GM23338 (cell line): ENCODE results near the gene GHRH. TPM values are rescaled to one million over a fixed set of nuclear protein-coding genes. Genes with fewer than 3 reads are reported as not detected.

ENCODE experiments used
- ATAC-seq: fragments of 200-7000 bp; cut with Tn5 transposase; 3 replicates; pipeline ENCODE4 v1.9.1; 2020
- DNase-seq: peaks from one replicate; pipeline ENCODE4 v3.0.0-alpha.2; 2015; ENCODE audit warnings: low spot score
- H2AFZ ChIP-seq: fragments of 200-600 bp; sonication (generic); 2 replicates; pipeline ENCODE4 v1.8.0; 2016; ENCODE audit warnings: antibody characterized with exemption, mild to moderate bottlenecking, moderate library complexity
- H3F3A ChIP-seq: fragments of 200-600 bp; sonication (generic); replicated peaks from 2 replicates; pipeline ENCODE4 v1.8.0; 2017; ENCODE audit warnings: antibody characterized with exemption, mixed run types, low read depth
- H3K27ac ChIP-seq: fragments of 200-600 bp; sonication (generic); 2 replicates; pipeline ENCODE4 v1.6.1; 2016; ENCODE audit warnings: low read depth
- H3K27me3 ChIP-seq: fragments of 200-600 bp; sonication (generic); 2 replicates; pipeline ENCODE4 v1.8.0; 2016; ENCODE audit warnings: mild to moderate bottlenecking, mixed run types, moderate library complexity; ENCODE audit not compliant: insufficient read depth
- H3K36me3 ChIP-seq: fragments of 200-600 bp; sonication (generic); 2 replicates; pipeline ENCODE4 v1.8.0; 2016; ENCODE audit warnings: mild to moderate bottlenecking; ENCODE audit not compliant: insufficient read depth
- H3K4me1 ChIP-seq: fragments of 200-600 bp; sonication (generic); 2 replicates; pipeline ENCODE4 v1.8.0; 2016; ENCODE audit warnings: mild to moderate bottlenecking, moderate library complexity; ENCODE audit not compliant: insufficient read depth
- H3K4me2 ChIP-seq: fragments of 200-600 bp; sonication (generic); 2 replicates; pipeline ENCODE4 v1.7.1; 2017; ENCODE audit warnings: mixed run types
- H3K4me3 ChIP-seq: fragments of 200-600 bp; sonication (generic); 2 replicates; pipeline ENCODE4 v1.6.1; 2016; ENCODE audit warnings: mixed run types
- H3K79me2 ChIP-seq: fragments of 200-600 bp; sonication (generic); replicated peaks from 2 replicates; pipeline ENCODE4 v1.8.0; 2017; ENCODE audit warnings: mild to moderate bottlenecking; ENCODE audit not compliant: insufficient read depth
- H3K9me2 ChIP-seq: fragments of 200-600 bp; sonication (generic); 2 replicates; pipeline ENCODE4 v1.8.0; 2017; ENCODE audit not compliant: insufficient read depth
- H4K20me1 ChIP-seq: fragments of 200-600 bp; sonication (generic); replicated peaks from 2 replicates; pipeline ENCODE4 v1.8.0; 2017; ENCODE audit warnings: mild to moderate bottlenecking; ENCODE audit not compliant: insufficient read depth
- H3K27ac Mint-ChIP-seq: 2 replicates; pipeline ENCODE4 v1.8.0; 2020; ENCODE audit warnings: inconsistent platforms, mild to moderate bottlenecking, moderate library complexity, mixed read lengths
- H3K27me3 Mint-ChIP-seq: 3 replicates; pipeline ENCODE4 v1.8.0; 2022; ENCODE audit warnings: low read depth, mild to moderate bottlenecking, moderate library complexity, mixed read lengths, inconsistent platforms; ENCODE audit not compliant: insufficient read depth, poor library complexity
- H3K36me3 Mint-ChIP-seq: 3 replicates; pipeline ENCODE4 v1.8.0; 2021; ENCODE audit warnings: low read depth, mild to moderate bottlenecking, inconsistent platforms, moderate library complexity, mixed read lengths
- H3K4me1 Mint-ChIP-seq: 3 replicates; pipeline ENCODE4 v1.8.0; 2020; ENCODE audit warnings: mild to moderate bottlenecking, inconsistent platforms, mixed read lengths
- H3K4me3 Mint-ChIP-seq: 3 replicates; pipeline ENCODE4 v1.8.0; 2021; ENCODE audit warnings: moderate library complexity, mild to moderate bottlenecking, inconsistent platforms, mixed read lengths
- H3K9me3 Mint-ChIP-seq: 3 replicates; pipeline ENCODE4 v1.8.0; 2020; ENCODE audit warnings: moderate library complexity, mild to moderate bottlenecking, inconsistent platforms, mixed read lengths
- CREB1 ChIP-seq: fragments of 250-450 bp; sonication (Bioruptor Pico); IDR thresholded peaks from 2 replicates; pipeline ENCODE4 v1.5.0; 2020; ENCODE audit warnings: low read depth, mild to moderate bottlenecking, moderate library complexity
- EZH2 ChIP-seq: fragments of 200-600 bp; sonication (generic); IDR thresholded peaks from one replicate; pipeline ENCODE4 v1.8.0; 2017; ENCODE audit warnings: antibody characterized with exemption, mild to moderate bottlenecking, low read depth; ENCODE audit not compliant: unreplicated experiment
- EZH2phosphoT487 ChIP-seq: fragments of 200-600 bp; sonication (generic); IDR thresholded peaks from one replicate; pipeline ENCODE4 v1.8.1; 2018; ENCODE audit warnings: antibody characterized with exemption; ENCODE audit not compliant: unreplicated experiment
- JUNB ChIP-seq: IDR thresholded peaks from one replicate; pipeline ENCODE4 v1.6.1; 2016; ENCODE audit warnings: antibody characterized with exemption; ENCODE audit not compliant: unreplicated experiment
- NANOG ChIP-seq: IDR thresholded peaks from 2 replicates; pipeline ENCODE4 v1.6.1; 2016; ENCODE audit warnings: antibody characterized with exemption, borderline replicate concordance
- POLR2AphosphoS5 ChIP-seq: IDR thresholded peaks from 2 replicates; pipeline ENCODE4 v1.6.1; 2016; ENCODE audit warnings: antibody characterized with exemption, low read depth
- STAT1 ChIP-seq: IDR thresholded peaks from one replicate; pipeline ENCODE4 v1.6.1; 2016; ENCODE audit warnings: antibody characterized with exemption; ENCODE audit not compliant: unreplicated experiment
- ZNF114 ChIP-seq: fragments of 250-450 bp; sonication (Bioruptor Pico); IDR thresholded peaks from 2 replicates; pipeline ENCODE4 v1.5.0; 2020; ENCODE audit warnings: mild to moderate bottlenecking, moderate library complexity
- ZNF331 ChIP-seq: fragments of 250-450 bp; sonication (Bioruptor Pico); IDR thresholded peaks from 2 replicates; pipeline ENCODE4 v1.5.0; 2020; ENCODE audit warnings: low read depth, mild to moderate bottlenecking, moderate library complexity
- polyA plus RNA-seq: library from polyadenylated mRNA; unstranded; fragments of >200 nt; fragmentation: Nextera tagmentation; extraction: Ambion mirVana; gene quantifications from 2 replicates; pipeline ENCODE4 v1.2.1, GENCODE V29; 2016
- total RNA-seq: library from RNA; depleted of rRNA; stranded (reverse); fragments of >200 nt; shearing (Covaris generic); gene quantifications from 2 replicates; pipeline ENCODE4 v1.2.3, GENCODE V29; 2014
- TF ChIP-seq, protein P1 (sequence below): IDR thresholded peaks from one replicate; pipeline ENCODE4 v1.6.1; 2018; ENCODE audit warnings: antibody characterized with exemption; ENCODE audit not compliant: unreplicated experiment
- TF ChIP-seq, protein P2 (sequence below): fragments of 250-450 bp; sonication (Bioruptor Pico); IDR thresholded peaks from 2 replicates; pipeline ENCODE4 v1.5.0; 2020; ENCODE audit warnings: mild to moderate bottlenecking, moderate library complexity
- TF ChIP-seq, protein P3 (sequence below): IDR thresholded peaks from 2 replicates; pipeline ENCODE4 v1.6.1; 2016; ENCODE audit warnings: antibody characterized with exemption
- TF ChIP-seq, protein P4 (sequence below), 2 experiments: fragments of 200-600 bp in 1 of 2; sonication (generic) in 1 of 2; conservative IDR thresholded peaks; 2 replicates each; pipeline versions ENCODE4 v1.5.1 to v1.6.1; 2016 to 2017; ENCODE audit warnings: antibody characterized with exemption in 2 of 2, low read depth in 2 of 2, mild to moderate bottlenecking in 2 of 2, moderate library complexity in 1 of 2

GHRH gene
- total and polyA plus RNA-seq, 2 experiments from 2014 or later = 0.40 TPM; not detected in 1

DNA sequence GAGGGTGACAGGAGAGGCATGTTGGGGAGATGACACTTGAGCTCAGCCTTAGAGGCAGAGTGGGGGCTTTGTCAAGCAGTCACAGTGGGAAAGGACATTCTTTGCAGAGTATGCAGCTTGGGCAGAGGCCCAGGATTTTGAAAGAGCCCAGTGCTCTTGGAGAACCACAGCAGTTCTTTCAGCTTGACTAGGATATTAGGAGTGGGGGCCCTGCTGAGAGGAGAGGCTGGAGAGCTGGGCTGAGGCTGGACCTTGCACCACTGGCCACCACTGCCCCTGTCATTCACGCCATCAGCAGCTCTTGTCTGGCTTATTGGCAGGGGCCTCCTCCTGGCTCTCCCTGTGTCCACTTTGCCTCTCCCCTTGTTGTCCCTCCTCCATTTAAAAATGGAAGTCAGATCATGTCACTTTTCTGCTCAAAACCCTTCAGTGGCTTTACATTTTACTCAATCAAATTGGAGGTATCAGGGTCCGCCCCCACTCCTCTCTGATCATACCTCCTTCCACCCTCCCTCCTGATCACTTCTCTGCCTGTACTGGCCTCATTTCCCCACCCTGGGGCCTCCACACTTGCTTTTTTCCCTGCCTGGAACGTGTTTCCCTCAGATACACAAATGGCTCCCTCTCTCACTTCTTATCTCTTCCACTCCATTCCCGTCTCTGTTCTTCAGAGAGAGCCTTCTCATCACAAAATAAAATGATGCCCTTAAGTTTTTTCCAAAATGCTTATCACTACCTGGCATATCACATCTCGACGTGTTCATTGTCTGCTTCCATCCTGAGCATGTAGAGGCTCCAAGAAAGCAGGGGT is 38.3 kb upstream of the GHRH start:
- H3K36me3 ChIP-seq = no peaks in the 10 kb centered on the region
- no peaks in the 10 kb centered on the region for H3K9me2 ChIP-seq
- peaks cover 37% of the 10 kb centered on the region for H3K79me2 ChIP-seq
- H3K4me3 ChIP-seq = no peak overlapping the region
- Mint-ChIP-seq H3K36me3 (peaks cover 30% of the 10 kb centered on the region), H3K9me3 (no peaks in the 10 kb centered on the region), H3K27ac (no peak overlapping the region; the same call in 1 of the 2 replicates), H3K4me1 (peaks cover 13% of the 10 kb centered on the region), H3K4me3 (no peak overlapping the region), H3K27me3 (no peaks in the 10 kb centered on the region)
- no peaks in the 10 kb centered on the region for H3K27me3 ChIP-seq
- TF ChIP-seq, protein P1, sequence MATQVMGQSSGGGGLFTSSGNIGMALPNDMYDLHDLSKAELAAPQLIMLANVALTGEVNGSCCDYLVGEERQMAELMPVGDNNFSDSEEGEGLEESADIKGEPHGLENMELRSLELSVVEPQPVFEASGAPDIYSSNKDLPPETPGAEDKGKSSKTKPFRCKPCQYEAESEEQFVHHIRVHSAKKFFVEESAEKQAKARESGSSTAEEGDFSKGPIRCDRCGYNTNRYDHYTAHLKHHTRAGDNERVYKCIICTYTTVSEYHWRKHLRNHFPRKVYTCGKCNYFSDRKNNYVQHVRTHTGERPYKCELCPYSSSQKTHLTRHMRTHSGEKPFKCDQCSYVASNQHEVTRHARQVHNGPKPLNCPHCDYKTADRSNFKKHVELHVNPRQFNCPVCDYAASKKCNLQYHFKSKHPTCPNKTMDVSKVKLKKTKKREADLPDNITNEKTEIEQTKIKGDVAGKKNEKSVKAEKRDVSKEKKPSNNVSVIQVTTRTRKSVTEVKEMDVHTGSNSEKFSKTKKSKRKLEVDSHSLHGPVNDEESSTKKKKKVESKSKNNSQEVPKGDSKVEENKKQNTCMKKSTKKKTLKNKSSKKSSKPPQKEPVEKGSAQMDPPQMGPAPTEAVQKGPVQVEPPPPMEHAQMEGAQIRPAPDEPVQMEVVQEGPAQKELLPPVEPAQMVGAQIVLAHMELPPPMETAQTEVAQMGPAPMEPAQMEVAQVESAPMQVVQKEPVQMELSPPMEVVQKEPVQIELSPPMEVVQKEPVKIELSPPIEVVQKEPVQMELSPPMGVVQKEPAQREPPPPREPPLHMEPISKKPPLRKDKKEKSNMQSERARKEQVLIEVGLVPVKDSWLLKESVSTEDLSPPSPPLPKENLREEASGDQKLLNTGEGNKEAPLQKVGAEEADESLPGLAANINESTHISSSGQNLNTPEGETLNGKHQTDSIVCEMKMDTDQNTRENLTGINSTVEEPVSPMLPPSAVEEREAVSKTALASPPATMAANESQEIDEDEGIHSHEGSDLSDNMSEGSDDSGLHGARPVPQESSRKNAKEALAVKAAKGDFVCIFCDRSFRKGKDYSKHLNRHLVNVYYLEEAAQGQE = no peak
- TF ChIP-seq STAT1 (no peak), JUNB (no peak), NANOG (no peak), EZH2phosphoT487 (no peak), CREB1 (CRISPR knock-in tag) (no peak), POLR2AphosphoS5 (no peak), ZNF331 (no peak), ZNF114 (no peak), EZH2 (no peak)
- TF ChIP-seq, protein P2, sequence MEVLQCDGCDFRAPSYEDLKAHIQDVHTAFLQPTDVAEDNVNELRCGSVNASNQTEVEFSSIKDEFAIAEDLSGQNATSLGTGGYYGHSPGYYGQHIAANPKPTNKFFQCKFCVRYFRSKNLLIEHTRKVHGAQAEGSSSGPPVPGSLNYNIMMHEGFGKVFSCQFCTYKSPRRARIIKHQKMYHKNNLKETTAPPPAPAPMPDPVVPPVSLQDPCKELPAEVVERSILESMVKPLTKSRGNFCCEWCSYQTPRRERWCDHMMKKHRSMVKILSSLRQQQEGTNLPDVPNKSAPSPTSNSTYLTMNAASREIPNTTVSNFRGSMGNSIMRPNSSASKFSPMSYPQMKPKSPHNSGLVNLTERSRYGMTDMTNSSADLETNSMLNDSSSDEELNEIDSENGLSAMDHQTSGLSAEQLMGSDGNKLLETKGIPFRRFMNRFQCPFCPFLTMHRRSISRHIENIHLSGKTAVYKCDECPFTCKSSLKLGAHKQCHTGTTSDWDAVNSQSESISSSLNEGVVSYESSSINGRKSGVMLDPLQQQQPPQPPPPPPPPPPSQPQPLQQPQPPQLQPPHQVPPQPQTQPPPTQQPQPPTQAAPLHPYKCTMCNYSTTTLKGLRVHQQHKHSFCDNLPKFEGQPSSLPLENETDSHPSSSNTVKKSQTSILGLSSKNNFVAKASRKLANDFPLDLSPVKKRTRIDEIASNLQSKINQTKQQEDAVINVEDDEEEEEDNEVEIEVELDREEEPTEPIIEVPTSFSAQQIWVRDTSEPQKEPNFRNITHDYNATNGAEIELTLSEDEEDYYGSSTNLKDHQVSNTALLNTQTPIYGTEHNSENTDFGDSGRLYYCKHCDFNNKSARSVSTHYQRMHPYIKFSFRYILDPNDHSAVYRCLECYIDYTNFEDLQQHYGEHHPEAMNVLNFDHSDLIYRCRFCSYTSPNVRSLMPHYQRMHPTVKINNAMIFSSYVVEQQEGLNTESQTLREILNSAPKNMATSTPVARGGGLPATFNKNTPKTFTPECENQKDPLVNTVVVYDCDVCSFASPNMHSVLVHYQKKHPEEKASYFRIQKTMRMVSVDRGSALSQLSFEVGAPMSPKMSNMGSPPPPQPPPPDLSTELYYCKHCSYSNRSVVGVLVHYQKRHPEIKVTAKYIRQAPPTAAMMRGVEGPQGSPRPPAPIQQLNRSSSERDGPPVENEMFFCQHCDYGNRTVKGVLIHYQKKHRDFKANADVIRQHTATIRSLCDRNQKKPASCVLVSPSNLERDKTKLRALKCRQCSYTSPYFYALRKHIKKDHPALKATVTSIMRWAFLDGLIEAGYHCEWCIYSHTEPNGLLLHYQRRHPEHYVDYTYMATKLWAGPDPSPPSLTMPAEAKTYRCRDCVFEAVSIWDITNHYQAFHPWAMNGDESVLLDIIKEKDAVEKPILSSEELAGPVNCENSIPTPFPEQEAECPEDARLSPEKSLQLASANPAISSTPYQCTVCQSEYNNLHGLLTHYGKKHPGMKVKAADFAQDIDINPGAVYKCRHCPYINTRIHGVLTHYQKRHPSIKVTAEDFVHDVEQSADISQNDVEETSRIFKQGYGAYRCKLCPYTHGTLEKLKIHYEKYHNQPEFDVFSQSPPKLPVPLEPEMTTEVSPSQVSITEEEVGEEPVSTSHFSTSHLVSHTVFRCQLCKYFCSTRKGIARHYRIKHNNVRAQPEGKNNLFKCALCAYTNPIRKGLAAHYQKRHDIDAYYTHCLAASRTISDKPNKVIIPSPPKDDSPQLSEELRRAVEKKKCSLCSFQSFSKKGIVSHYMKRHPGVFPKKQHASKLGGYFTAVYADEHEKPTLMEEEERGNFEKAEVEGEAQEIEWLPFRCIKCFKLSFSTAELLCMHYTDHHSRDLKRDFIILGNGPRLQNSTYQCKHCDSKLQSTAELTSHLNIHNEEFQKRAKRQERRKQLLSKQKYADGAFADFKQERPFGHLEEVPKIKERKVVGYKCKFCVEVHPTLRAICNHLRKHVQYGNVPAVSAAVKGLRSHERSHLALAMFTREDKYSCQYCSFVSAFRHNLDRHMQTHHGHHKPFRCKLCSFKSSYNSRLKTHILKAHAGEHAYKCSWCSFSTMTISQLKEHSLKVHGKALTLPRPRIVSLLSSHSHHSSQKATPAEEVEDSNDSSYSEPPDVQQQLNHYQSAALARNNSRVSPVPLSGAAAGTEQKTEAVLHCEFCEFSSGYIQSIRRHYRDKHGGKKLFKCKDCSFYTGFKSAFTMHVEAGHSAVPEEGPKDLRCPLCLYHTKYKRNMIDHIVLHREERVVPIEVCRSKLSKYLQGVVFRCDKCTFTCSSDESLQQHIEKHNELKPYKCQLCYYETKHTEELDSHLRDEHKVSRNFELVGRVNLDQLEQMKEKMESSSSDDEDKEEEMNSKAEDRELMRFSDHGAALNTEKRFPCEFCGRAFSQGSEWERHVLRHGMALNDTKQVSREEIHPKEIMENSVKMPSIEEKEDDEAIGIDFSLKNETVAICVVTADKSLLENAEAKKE (CRISPR knock-in tag) = no peak
- TF ChIP-seq, protein P3, sequence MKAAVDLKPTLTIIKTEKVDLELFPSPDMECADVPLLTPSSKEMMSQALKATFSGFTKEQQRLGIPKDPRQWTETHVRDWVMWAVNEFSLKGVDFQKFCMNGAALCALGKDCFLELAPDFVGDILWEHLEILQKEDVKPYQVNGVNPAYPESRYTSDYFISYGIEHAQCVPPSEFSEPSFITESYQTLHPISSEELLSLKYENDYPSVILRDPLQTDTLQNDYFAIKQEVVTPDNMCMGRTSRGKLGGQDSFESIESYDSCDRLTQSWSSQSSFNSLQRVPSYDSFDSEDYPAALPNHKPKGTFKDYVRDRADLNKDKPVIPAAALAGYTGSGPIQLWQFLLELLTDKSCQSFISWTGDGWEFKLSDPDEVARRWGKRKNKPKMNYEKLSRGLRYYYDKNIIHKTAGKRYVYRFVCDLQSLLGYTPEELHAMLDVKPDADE = no peak
- TF ChIP-seq, protein P4, sequence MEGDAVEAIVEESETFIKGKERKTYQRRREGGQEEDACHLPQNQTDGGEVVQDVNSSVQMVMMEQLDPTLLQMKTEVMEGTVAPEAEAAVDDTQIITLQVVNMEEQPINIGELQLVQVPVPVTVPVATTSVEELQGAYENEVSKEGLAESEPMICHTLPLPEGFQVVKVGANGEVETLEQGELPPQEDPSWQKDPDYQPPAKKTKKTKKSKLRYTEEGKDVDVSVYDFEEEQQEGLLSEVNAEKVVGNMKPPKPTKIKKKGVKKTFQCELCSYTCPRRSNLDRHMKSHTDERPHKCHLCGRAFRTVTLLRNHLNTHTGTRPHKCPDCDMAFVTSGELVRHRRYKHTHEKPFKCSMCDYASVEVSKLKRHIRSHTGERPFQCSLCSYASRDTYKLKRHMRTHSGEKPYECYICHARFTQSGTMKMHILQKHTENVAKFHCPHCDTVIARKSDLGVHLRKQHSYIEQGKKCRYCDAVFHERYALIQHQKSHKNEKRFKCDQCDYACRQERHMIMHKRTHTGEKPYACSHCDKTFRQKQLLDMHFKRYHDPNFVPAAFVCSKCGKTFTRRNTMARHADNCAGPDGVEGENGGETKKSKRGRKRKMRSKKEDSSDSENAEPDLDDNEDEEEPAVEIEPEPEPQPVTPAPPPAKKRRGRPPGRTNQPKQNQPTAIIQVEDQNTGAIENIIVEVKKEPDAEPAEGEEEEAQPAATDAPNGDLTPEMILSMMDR (conservative IDR thresholded peaks at IDR 0.05; ENCODE audit: low read depth in 2 of 2) = no peak
- peaks cover 3% of the 10 kb centered on the region; the same call in 1 of the 2 replicates for H4K20me1 ChIP-seq
- 0 out of 2 replicates have a peak, but pooled peaks cover under 1% of the 10 kb centered on the region for H3K4me1 ChIP-seq
- no peak overlapping the region for H3K4me2 ChIP-seq
- no peak for ATAC-seq
- H3K27ac ChIP-seq = no peak overlapping the region
- 0 out of 2 replicates have a peak, but pooled peaks cover 4% of the 10 kb centered on the region for H3F3A ChIP-seq
- no peak overlapping the region for H2AFZ ChIP-seq
- no peak for DNase-seq
